OCI-LY1 (cell line): ENCODE data around the gene SRP9.

Source experiments
- H2AFZ ChIP-seq: fragments of 200-600 bp; sonication (generic), shearing (Covaris generic); 2 replicates; pipeline ENCODE4 v1.6.0; 2014; ENCODE audit warnings: antibody characterized with exemption, mild to moderate bottlenecking, low read length
- H3F3A ChIP-seq: fragments of 200-600 bp; sonication (generic), shearing (Covaris generic); 2 replicates; pipeline ENCODE4 v1.6.0; 2014; ENCODE audit warnings: mild to moderate bottlenecking, antibody characterized with exemption, low read length, moderate library complexity; ENCODE audit not compliant: insufficient read depth
- H3K27ac ChIP-seq: fragments of 200-600 bp; sonication (generic); 2 replicates; pipeline ENCODE4 v1.5.1; 2014; ENCODE audit warnings: low read length, mixed run types, mild to moderate bottlenecking, low read depth; ENCODE audit not compliant: poor library complexity, severe bottlenecking
- H3K27me3 ChIP-seq: fragments of 200-600 bp; sonication (generic); 2 replicates; pipeline ENCODE4 v1.6.0; 2014; ENCODE audit warnings: antibody characterized with exemption, mild to moderate bottlenecking, low read length, moderate library complexity; ENCODE audit not compliant: insufficient read depth
- H3K36me3 ChIP-seq: fragments of 200-600 bp; sonication (generic); 2 replicates; pipeline ENCODE4 v1.6.1; 2014; ENCODE audit warnings: mild to moderate bottlenecking, antibody characterized with exemption, low read length, moderate library complexity, mixed read lengths; ENCODE audit not compliant: insufficient read depth
- H3K4me1 ChIP-seq: fragments of 200-600 bp; sonication (generic); 2 replicates; pipeline ENCODE4 v1.5.1; 2014; ENCODE audit warnings: mild to moderate bottlenecking, low read length, moderate library complexity; ENCODE audit not compliant: insufficient read depth, severe bottlenecking
- H3K4me2 ChIP-seq: fragments of 200-600 bp; sonication (generic), shearing (Covaris generic); 2 replicates; pipeline ENCODE4 v1.6.1; 2014; ENCODE audit warnings: low read length
- H3K4me3 ChIP-seq: fragments of 200-600 bp; sonication (generic); 2 replicates; pipeline ENCODE4 v1.5.1; 2014; ENCODE audit warnings: low read length, low read depth, mild to moderate bottlenecking, mixed read lengths; ENCODE audit not compliant: poor library complexity, severe bottlenecking
- H3K79me2 ChIP-seq: fragments of 200-600 bp; shearing (Covaris generic); 2 replicates; pipeline ENCODE4 v1.6.1; 2016; ENCODE audit warnings: mixed run types, low read length, mixed read lengths; ENCODE audit not compliant: insufficient read depth
- H3K9ac ChIP-seq: fragments of 200-600 bp; sonication (generic), shearing (Covaris generic); 2 replicates; pipeline ENCODE4 v1.6.1; 2014; ENCODE audit warnings: mild to moderate bottlenecking, low read length, mixed read lengths
- H3K9me2 ChIP-seq: fragments of 200-600 bp; sonication (generic), shearing (Covaris generic); 2 replicates; pipeline ENCODE4 v1.6.1; 2014; ENCODE audit warnings: low read depth, mild to moderate bottlenecking, low read length, mixed read lengths
- H3K9me3 ChIP-seq: fragments of 200-600 bp; shearing (Covaris generic); 2 replicates; pipeline ENCODE4 v1.6.1; 2014; ENCODE audit warnings: low read length, mixed read lengths
- H4K20me1 ChIP-seq: fragments of 200-600 bp; sonication (generic), shearing (Covaris generic); 2 replicates; pipeline ENCODE4 v1.6.0; 2016; ENCODE audit warnings: mild to moderate bottlenecking, low read length; ENCODE audit not compliant: insufficient read depth
- CTCF ChIP-seq: fragments of 200-600 bp; sonication (generic), shearing (Covaris generic); IDR thresholded peaks from 2 replicates; pipeline ENCODE4 v1.5.1; 2017; ENCODE audit warnings: mild to moderate bottlenecking, antibody characterized with exemption, low read length, moderate library complexity, mixed read lengths
- EZH2 ChIP-seq: fragments of 200-600 bp; sonication (generic), shearing (Covaris generic); IDR thresholded peaks from 2 replicates; pipeline ENCODE4 v1.8.0; 2017; ENCODE audit warnings: borderline replicate concordance, mixed run types, mild to moderate bottlenecking, antibody characterized with exemption, low read length, moderate library complexity, mixed read lengths

SRP9 gene

DNA sequence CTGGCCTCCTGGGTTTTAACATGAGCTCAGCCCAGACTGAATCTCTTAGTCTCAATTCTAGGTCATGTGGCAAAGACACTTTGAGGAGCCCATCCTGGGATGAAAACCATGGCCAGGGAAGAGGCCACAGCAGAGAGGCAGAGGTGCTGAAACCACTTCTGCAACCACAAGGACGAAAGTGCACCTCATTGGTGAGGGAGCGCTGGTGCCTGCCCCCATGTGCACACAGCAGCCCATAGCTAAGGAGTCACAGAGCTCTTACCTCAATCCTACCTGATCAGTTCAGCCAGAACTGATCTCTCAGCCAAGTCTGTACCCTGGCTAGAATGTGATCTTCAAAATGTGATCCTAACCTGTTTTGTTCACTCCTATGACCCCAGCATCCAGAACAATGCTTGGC is 32.9 kb upstream of the SRP9 start:
- H3K9me3 ChIP-seq = no peaks in the 10 kb centered on the region
- H3K79me2 ChIP-seq = no peaks in the 10 kb centered on the region
- H2AFZ ChIP-seq = no peak overlapping the region
- no peak overlapping the region for H3K4me2 ChIP-seq
- no peak overlapping the region for H3K4me3 ChIP-seq
- no peaks in the 10 kb centered on the region for H3K9me2 ChIP-seq
- no peak overlapping the region for H3K9ac ChIP-seq
- no peak overlapping the region for H3K27ac ChIP-seq
- H3K4me1 ChIP-seq = no peaks in the 10 kb centered on the region
- H4K20me1 ChIP-seq = no peaks in the 10 kb centered on the region
- peaks cover 4% of the 10 kb centered on the region; the same call in 1 of the 2 replicates for H3K27me3 ChIP-seq
- no peaks in the 10 kb centered on the region for H3K36me3 ChIP-seq
- TF ChIP-seq CTCF (no peak), EZH2 (no peak)
- no peaks in the 10 kb centered on the region for H3F3A ChIP-seq

GRCh38 chr1:225745273-225745672 is 32.4 kb upstream of the SRP9 start:
- Histone ChIP-seq H3K27me3 (peaks cover 4% of the 10 kb centered on the region; the same call in 1 of the 2 replicates), H3K9me3 (no peaks in the 10 kb centered on the region), H2AFZ (no peak overlapping the region), H3K9ac (no peak overlapping the region), H3K4me2 (no peak overlapping the region), H3F3A (no peaks in the 10 kb centered on the region), H4K20me1 (no peaks in the 10 kb centered on the region), H3K79me2 (no peaks in the 10 kb centered on the region), H3K27ac (no peak overlapping the region), H3K9me2 (no peaks in the 10 kb centered on the region), H3K4me3 (no peak overlapping the region), H3K36me3 (no peaks in the 10 kb centered on the region), H3K4me1 (no peaks in the 10 kb centered on the region)
- TF ChIP-seq EZH2 (no peak), CTCF (no peak)

DNA sequence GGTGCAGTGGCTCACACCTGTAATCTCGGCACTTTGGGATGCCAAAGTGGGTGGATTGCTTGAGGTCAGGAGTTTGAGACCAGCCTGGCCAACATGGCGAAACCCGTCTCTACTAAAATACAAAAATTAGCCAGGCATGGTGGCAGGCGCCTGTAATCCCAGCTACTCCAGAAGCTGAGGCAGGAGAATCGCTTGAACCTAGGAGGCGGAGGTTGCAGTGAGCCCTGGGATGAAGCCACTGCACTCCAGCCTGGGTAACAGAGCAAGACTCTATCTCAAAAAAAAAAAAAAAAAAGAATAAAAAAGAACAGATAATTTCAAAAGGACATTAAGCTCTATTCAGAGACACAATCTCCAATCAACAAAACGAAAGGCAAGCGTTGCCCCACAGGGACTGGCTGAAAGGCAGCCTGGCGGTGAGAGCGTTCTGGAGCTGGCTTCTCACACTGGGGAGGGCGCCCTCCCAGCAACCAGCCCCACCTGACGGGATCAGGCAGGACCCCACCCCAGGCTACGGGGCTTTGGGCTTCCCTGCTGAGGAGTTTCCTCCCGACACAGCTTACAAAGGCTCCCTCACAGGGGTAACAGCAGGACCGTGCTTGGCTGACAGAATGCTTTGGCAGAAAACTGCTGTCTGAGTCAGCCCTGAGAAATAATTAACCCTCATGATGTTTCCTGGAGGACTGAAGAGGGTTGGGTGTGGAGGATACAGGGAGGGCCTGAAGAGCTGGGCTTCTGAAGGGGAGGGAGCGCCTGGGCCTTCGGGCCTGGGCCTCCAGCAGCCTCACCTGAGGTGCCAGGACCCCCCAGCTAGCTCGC is 31.1 kb upstream of the SRP9 start:
- H3K9me2 ChIP-seq = no peaks in the 10 kb centered on the region
- no peaks in the 10 kb centered on the region for H3K9me3 ChIP-seq
- H3K4me3 ChIP-seq = no peak overlapping the region
- no peaks in the 10 kb centered on the region for H4K20me1 ChIP-seq
- TF ChIP-seq EZH2 (no peak), CTCF (no peak)
- no peak overlapping the region for H3K4me2 ChIP-seq
- H3K79me2 ChIP-seq = no peaks in the 10 kb centered on the region
- no peak overlapping the region for H3K9ac ChIP-seq
- peaks cover 4% of the 10 kb centered on the region; the same call in 1 of the 2 replicates for H3K27me3 ChIP-seq
- H3K4me1 ChIP-seq = no peaks in the 10 kb centered on the region
- no peaks in the 10 kb centered on the region for H3F3A ChIP-seq
- H2AFZ ChIP-seq = no peak overlapping the region
- H3K27ac ChIP-seq = no peak overlapping the region
- H3K36me3 ChIP-seq = no peaks in the 10 kb centered on the region
